ENCODE results near the gene TUBB3. TPM values are rescaled to one million over a fixed set of nuclear protein-coding genes. Genes with fewer than 3 reads are reported as not detected.
A peak's percentile ranks its signal among the peaks of the same experiment; 100 is the strongest.

TUBB3 gene
- total RNA-seq, 1 donor from 2014 or later: 459 TPM

DNA sequence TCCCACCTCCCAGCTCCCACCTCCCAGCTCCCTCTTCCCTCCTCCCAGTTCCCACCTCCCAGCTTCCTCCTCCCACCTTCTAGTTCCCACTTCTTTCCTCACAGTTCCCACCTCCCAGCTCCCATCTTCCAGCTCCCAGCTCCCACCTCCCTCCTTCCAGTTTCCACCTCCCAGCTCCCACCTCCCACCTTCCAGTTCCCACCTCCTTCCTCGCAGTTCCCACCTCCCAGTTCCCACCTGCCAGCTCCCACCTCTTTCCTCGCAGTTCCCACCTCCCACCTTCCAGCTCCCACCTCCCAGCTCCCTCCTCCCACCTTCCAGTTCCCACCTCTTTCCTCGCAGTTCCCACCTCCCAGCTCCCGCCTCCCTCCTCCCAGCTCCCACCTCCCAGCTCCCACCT, 14.9 kb upstream of the TUBB3 start:
- H3K4me3 ChIP-seq (ENCODE audit: insufficient read depth, low read depth, low read length): no peak overlapping the region
- Mint-ChIP-seq H3K4me1 (ENCODE audit: low read depth, unreplicated experiment) (peaks cover 2% of the 10 kb centered on the region), H3K4me3 (ENCODE audit: unreplicated experiment) (no peak overlapping the region), H3K27me3 (ENCODE audit: low read depth, unreplicated experiment) (no peaks in the 10 kb centered on the region), H3K36me3 (ENCODE audit: low read depth, unreplicated experiment) (peaks cover 19% of the 10 kb centered on the region), H3K9me3 (ENCODE audit: unreplicated experiment) (no peaks in the 10 kb centered on the region), H3K27ac (ENCODE audit: unreplicated experiment) (no peak overlapping the region)
- H3K4me1 ChIP-seq (ENCODE audit: insufficient read depth, low read length): peaks cover 12% of the 10 kb centered on the region
- no peaks in the 10 kb centered on the region for H3K27me3 ChIP-seq (ENCODE audit: insufficient read depth, low read length)
- H3K79me2 ChIP-seq (ENCODE audit: insufficient read depth, low read length): no peaks in the 10 kb centered on the region
- no peak overlapping the region for H2AFZ ChIP-seq (ENCODE audit: low read depth, low read length)
- H3K36me3 ChIP-seq (ENCODE audit: insufficient read depth, low read length): peaks cover 16% of the 10 kb centered on the region
- peaks cover 3% of the 10 kb centered on the region for H3K9me3 ChIP-seq (ENCODE audit: insufficient read depth, low read depth, low read length)
- H3K27ac ChIP-seq (ENCODE audit: low read depth, low read length): no peak overlapping the region
- no peak overlapping the region for H3K4me2 ChIP-seq (ENCODE audit: low read length)
- DNase-seq (ENCODE audit: low read depth): no peak
- H3K9ac ChIP-seq (ENCODE audit: low read length): no peak overlapping the region
- no peak for TF ChIP-seq EZH2 (IDR thresholded peaks at IDR 0.05; ENCODE audit: insufficient read depth, low read length)
- TF ChIP-seq, protein P1, sequence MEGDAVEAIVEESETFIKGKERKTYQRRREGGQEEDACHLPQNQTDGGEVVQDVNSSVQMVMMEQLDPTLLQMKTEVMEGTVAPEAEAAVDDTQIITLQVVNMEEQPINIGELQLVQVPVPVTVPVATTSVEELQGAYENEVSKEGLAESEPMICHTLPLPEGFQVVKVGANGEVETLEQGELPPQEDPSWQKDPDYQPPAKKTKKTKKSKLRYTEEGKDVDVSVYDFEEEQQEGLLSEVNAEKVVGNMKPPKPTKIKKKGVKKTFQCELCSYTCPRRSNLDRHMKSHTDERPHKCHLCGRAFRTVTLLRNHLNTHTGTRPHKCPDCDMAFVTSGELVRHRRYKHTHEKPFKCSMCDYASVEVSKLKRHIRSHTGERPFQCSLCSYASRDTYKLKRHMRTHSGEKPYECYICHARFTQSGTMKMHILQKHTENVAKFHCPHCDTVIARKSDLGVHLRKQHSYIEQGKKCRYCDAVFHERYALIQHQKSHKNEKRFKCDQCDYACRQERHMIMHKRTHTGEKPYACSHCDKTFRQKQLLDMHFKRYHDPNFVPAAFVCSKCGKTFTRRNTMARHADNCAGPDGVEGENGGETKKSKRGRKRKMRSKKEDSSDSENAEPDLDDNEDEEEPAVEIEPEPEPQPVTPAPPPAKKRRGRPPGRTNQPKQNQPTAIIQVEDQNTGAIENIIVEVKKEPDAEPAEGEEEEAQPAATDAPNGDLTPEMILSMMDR (IDR thresholded peaks at IDR 0.05; ENCODE audit: insufficient read depth, low read depth, low read length): no peak
- no peak for FAIRE-seq
- H4K20me1 ChIP-seq (ENCODE audit: insufficient read depth, low read length): peaks cover 53% of the 10 kb centered on the region

DNA sequence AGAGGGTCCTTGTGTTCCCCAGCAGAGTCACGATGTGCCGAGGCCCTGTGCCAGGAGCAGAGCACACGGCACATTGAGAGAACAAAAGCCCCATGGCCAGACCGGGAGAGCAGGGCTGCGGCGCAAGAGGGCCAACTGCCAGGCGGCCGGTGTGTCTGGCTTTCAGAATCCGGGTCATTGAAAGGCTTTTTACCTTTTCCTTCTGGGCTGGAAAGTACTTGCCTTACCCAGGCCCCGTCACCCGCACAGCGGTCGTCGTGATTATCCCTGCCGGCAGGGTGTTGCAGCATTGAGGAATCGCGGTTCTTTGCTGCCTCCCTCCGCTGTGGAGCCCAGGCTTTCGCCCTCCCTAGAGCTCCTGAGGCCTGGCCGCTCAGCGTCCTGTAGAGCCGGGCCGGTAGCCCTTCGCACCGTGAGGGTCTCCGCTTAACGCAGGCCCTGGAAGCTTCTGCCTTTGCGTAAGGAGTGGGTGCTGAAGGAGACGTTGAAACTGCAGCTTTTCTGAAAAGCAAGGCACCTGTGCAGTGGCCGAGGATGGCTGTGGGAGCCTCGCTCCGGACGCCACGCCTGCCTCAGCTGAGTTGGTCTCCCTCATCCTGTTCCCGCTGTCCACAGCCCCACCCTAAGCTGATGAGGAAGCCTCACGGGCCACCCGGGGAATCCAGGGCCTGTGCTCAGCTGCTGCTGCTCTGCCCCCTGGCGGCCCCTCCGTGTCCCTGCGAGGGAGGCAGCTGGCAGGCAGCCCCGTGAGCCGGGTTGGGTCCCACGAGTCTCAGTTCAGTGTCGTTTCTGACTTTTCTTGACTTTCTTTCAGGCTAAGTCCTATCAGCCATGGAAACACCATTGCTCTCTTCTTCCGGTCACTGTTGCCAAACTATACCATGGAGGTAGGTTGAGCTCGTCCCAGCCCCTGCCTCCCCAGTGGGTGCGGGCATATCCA, 13.1 kb upstream of the TUBB3 start:
- peaks cover 3% of the 10 kb centered on the region for H3K9me3 ChIP-seq (ENCODE audit: insufficient read depth, low read depth, low read length)
- H3K4me3 ChIP-seq (ENCODE audit: insufficient read depth, low read depth, low read length): no peak overlapping the region
- peaks cover 12% of the 10 kb centered on the region for H3K36me3 ChIP-seq (ENCODE audit: insufficient read depth, low read length)
- H3K27me3 ChIP-seq (ENCODE audit: insufficient read depth, low read length): no peaks in the 10 kb centered on the region
- H3K9me3 Mint-ChIP-seq (ENCODE audit: unreplicated experiment): no peaks in the 10 kb centered on the region
- FAIRE-seq (no peak), DNase-seq (ENCODE audit: low read depth) (peak; percentile 60)
- no peaks in the 10 kb centered on the region for H3K79me2 ChIP-seq (ENCODE audit: insufficient read depth, low read length)
- peaks cover 2% of the 10 kb centered on the region for H3K4me1 Mint-ChIP-seq (ENCODE audit: low read depth, unreplicated experiment)
- no peak for TF ChIP-seq EZH2 (IDR thresholded peaks at IDR 0.05; ENCODE audit: insufficient read depth, low read length)
- TF ChIP-seq, protein P1 (IDR thresholded peaks at IDR 0.05; ENCODE audit: insufficient read depth, low read depth, low read length): peak; percentile 82
- H3K4me1 ChIP-seq (ENCODE audit: insufficient read depth, low read length): peaks cover 12% of the 10 kb centered on the region
- no peaks in the 10 kb centered on the region for H3K27me3 Mint-ChIP-seq (ENCODE audit: low read depth, unreplicated experiment)
- H3K36me3 Mint-ChIP-seq (ENCODE audit: low read depth, unreplicated experiment): peaks cover 21% of the 10 kb centered on the region
- H3K27ac ChIP-seq (ENCODE audit: low read depth, low read length): no peak overlapping the region
- H3K4me2 ChIP-seq (ENCODE audit: low read length): peak overlapping the region; percentile 32
- H3K27ac Mint-ChIP-seq (ENCODE audit: unreplicated experiment): peak overlapping the region; percentile 41
- no peak overlapping the region for H3K9ac ChIP-seq (ENCODE audit: low read length)
- peaks cover 60% of the 10 kb centered on the region for H4K20me1 ChIP-seq (ENCODE audit: insufficient read depth, low read length)
- H3K4me3 Mint-ChIP-seq (ENCODE audit: unreplicated experiment): no peak overlapping the region
- no peak overlapping the region for H2AFZ ChIP-seq (ENCODE audit: low read depth, low read length)
